GM12891 (cell line): ENCODE data around the gene PRICKLE1.

Experiments
- PAX5 ChIP-seq: IDR thresholded peaks from 2 replicates; pipeline ENCODE4 v1.6.1; 2011; ENCODE audit warnings: low read length, moderate library complexity, mild to moderate bottlenecking; ENCODE audit not compliant: insufficient read depth, severe bottlenecking
- POLR2A ChIP-seq: IDR thresholded peaks from 2 replicates; pipeline ENCODE4 v1.6.1; 2011; ENCODE audit warnings: low read depth, low read length, control low read depth
- POLR2AphosphoS5 ChIP-seq: IDR thresholded peaks from 2 replicates; pipeline ENCODE4 v1.6.1; 2011; ENCODE audit warnings: low read depth, low read length, control low read depth
- POU2F2 ChIP-seq: IDR thresholded peaks from 2 replicates; pipeline ENCODE4 v1.6.1; 2011; ENCODE audit warnings: low read depth, mild to moderate bottlenecking, control low read depth, low read length, moderate library complexity
- SPI1 ChIP-seq: IDR thresholded peaks from 2 replicates; pipeline ENCODE4 v1.6.1; 2011; ENCODE audit warnings: low read depth, low read length, control low read depth
- TAF1 ChIP-seq: IDR thresholded peaks from 2 replicates; pipeline ENCODE4 v1.6.1; 2011; ENCODE audit warnings: low read depth, low read length, control low read depth

GRCh38 chr12:42407306-42407705 lies 182.2 kb downstream of the PRICKLE1 start:
- TF ChIP-seq PAX5 (no peak), POLR2A (no peak), SPI1 (no peak), POLR2AphosphoS5 (no peak), TAF1 (no peak), POU2F2 (no peak)
